GM12873 (cell line): Measurements from ENCODE around the gene TADA2B.

Experiments used
- CTCF ChIP-seq: IDR thresholded peaks from 2 replicates; pipeline ENCODE4 v1.5.1; 2012; ENCODE audit warnings: low read depth, mild to moderate bottlenecking, moderate library complexity, low read length, control low read depth; ENCODE audit not compliant: insufficient read depth; ENCODE audit errors: missing control alignments

TADA2B gene

GRCh38 chr4:7075962-7076695 lies 33.0 kb downstream of the TADA2B start:
- TF ChIP-seq CTCF, result no peak

- TF ChIP-seq CTCF, result no peak
Measured at GRCh38 chr4:7076696-7077082, 33.5 kb downstream of the TADA2B start.

- no peak for TF ChIP-seq CTCF
Measured at GRCh38 chr4:7077371-7077770, 34.2 kb downstream of the TADA2B start.

GRCh38 chr4:7078025-7078424 lies 34.9 kb downstream of the TADA2B start:
- TF ChIP-seq CTCF, result no peak

- TF ChIP-seq CTCF, result no peak
Measured at GRCh38 chr4:7083597-7084563, 40.7 kb downstream of the TADA2B start.

- no peak for TF ChIP-seq CTCF
Measured at GRCh38 chr4:7086384-7086783, 43.2 kb downstream of the TADA2B start.

GRCh38 chr4:7087036-7087435 lies 43.9 kb downstream of the TADA2B start:
- no peak for TF ChIP-seq CTCF
